Heart left ventricle (tissue), 16 donors: Measurements from ENCODE around the gene SNX6. TPM values are rescaled to one million over a fixed set of nuclear protein-coding genes. Genes with fewer than 3 reads are reported as not detected.
A peak's percentile ranks its signal among the peaks of the same experiment; 100 is the strongest.

Source experiments
- ATAC-seq, 4 donors: fragments of 200-7000 bp; cut with Tn5 transposase; one replicate each; pipeline ENCODE4 v1.9.1; 2020 to 2022; ENCODE audit warnings: moderate library complexity in 4 of 4, mild to moderate bottlenecking in 3 of 4, moderate number of reproducible peaks in 1 of 4
- DNase-seq, 5 donors: peaks; one replicate each; pipeline ENCODE4 v3.0.0-alpha.2; 2020
- H3K27ac ChIP-seq, 12 donors: fragments of 200-600 bp; sonication (generic) in 4 of 12; one replicate each; pipeline versions ENCODE4 v1.5.0 to v1.8.0; 2016 to 2022; ENCODE audit warnings: mild to moderate bottlenecking in 2 of 12
- H3K27me3 ChIP-seq, 9 donors: fragments of 200-600 bp; sonication (generic) in 2 of 9; one replicate each; pipeline versions ENCODE4 v1.5.1 to v1.8.0; 2016 to 2022; ENCODE audit warnings: mild to moderate bottlenecking in 3 of 9
- H3K36me3 ChIP-seq, 9 donors: fragments of 200-600 bp; sonication (generic) in 2 of 9; one replicate each; pipeline versions ENCODE4 v1.5.0 to v1.8.0; 2018 to 2022; ENCODE audit warnings: mild to moderate bottlenecking in 2 of 9
- H3K4me1 ChIP-seq, 12 donors: fragments of 200-600 bp; sonication (generic) in 4 of 12; one replicate each; pipeline versions ENCODE4 v1.5.0 to v1.8.0; 2016 to 2022; ENCODE audit warnings: mild to moderate bottlenecking in 3 of 12
- H3K4me3 ChIP-seq, 12 donors: fragments of 200-600 bp; sonication (generic) in 4 of 12; one replicate each; pipeline versions ENCODE4 v1.5.0 to v1.8.0; 2017 to 2022; ENCODE audit warnings: mild to moderate bottlenecking in 9 of 12, moderate library complexity in 4 of 12
- H3K9me3 ChIP-seq, 12 donors: fragments of 200-600 bp; sonication (generic) in 4 of 12; one replicate each; pipeline versions ENCODE4 v1.5.0 to v1.8.0; 2016 to 2022; ENCODE audit warnings: mild to moderate bottlenecking in 1 of 12
- CTCF ChIP-seq, 12 donors: fragments of 200-600 bp; sonication (generic) in 4 of 12; IDR thresholded peaks; one replicate each; pipeline versions ENCODE4 v1.5.0 to v1.8.0; 2018 to 2022; ENCODE audit warnings: antibody characterized with exemption in 12 of 12, mild to moderate bottlenecking in 5 of 12
- POLR2A ChIP-seq, 2 donors: fragments of 450-650 bp; IDR thresholded peaks; one replicate each; pipeline ENCODE4 v1.6.1; 2017; ENCODE audit warnings: antibody characterized with exemption in 2 of 2, mild to moderate bottlenecking in 2 of 2, moderate library complexity in 2 of 2
- WGBS, 4 donors: extraction: QIAGEN DNeasy Blood & Tissue Kit in 2 of 4; methylation state at CpG; one replicate each; pipeline versions ENCODE4 v1.1.5 to v1.1.7; 2013 to 2018; 5-methylcytosine and 5-hydroxymethylcytosine counted together
- intact Hi-C, 10 donors: fragments of 100-400 bp; cut with DNase I; formaldehyde crosslinking; loops; one replicate each; pipeline versions ENCODE4 v1.11.1 to v1.14.2; 2022
- polyA plus RNA-seq, 2 donors: library from polyadenylated mRNA; stranded (reverse); fragments of 200-250 nt; gene quantifications; one replicate each; pipeline ENCODE4 v1.2.3, GENCODE V29; 2013
- total RNA-seq, 9 donors: library from RNA; depleted of rRNA in 2 of 9; stranded (reverse); fragments of >200 nt in 2 of 9; fragmentation: NEBNext Ultra II Directional in 3 of 9; extraction: Animal tissue kit (Norgen Biotek cat#: 25700) in 3 of 9; gene quantifications; one replicate each; pipeline versions ENCODE4 v1.1.0 to v1.2.4, GENCODE V29; 2016 to 2023
- donor health status: ischemic (EF 13 %, LVEDD 7.1; RV severe dilation, severe dysfunction).
- donor health status: healthy with polysubstance abuse.
- donor health status: DM: no; HTN: yes; CAD: no.
- donor health status: DM: no; HTN: no; CAD: no.
- donor health status: ischemic (EF 25% LVEDD 6.9; RV normal size, moderate dysfunction).
- donor health status: ischemic (EF 25% LVEDD 5.7; RV mildly dilated, moderate dysfunction).
- donor health status: healthy.
- donor health status: DM: yes; HTN: yes; CAD: no.
- donor health status: ischemic (EF 35%, LVEDD 5.7; RV mildly dilated, moderate dysfunction).
- donor health status: nonischemic (EF 11% LVEDD 7.7; RV severe dilation, severe dysfunction).
- donor health status: DM: yes; HTN: yes; CAD: no.
- donor health status: PGD.
- donor health status: ischemic (EF 29% LVEDD 5.4; RV normal size, mild dysfunction).
- donor health status: nonischemic (EF 23%, LVEDD 6.1; RV moderate dilation, normal function).

The SNX6 gene
- total and polyA plus RNA-seq, 11 donors: 13.4 to 103 (median 64.3) TPM

GRCh38 chr14:34592623-34593022, 37.3 kb downstream of the SNX6 start:
- no peaks in the 10 kb centered on the region for H3K9me3 ChIP-seq
- peaks cover 0 to 100% (median 99%) of the 10 kb centered on the region in 9 donors for H3K36me3 ChIP-seq
- 48 to 67% (median 56%) methylated on average over 5 of the region's 5 CpGs for WGBS, 4 donors
- peak; percentile 84 to 94 (median 92) for ATAC-seq
- no peak overlapping the region for H3K4me3 ChIP-seq
- intact Hi-C loops: no loop called here
- TF ChIP-seq CTCF (IDR thresholded peaks at IDR 0.05) (no peak), POLR2A (IDR thresholded peaks at IDR 0.05) (no peak)
- H3K27me3 ChIP-seq: no peaks in the 10 kb centered on the region
- peaks cover 0 to 15% (median 5%) of the 10 kb centered on the region in 12 donors for H3K4me1 ChIP-seq
- H3K27ac ChIP-seq: peak overlapping the region in 10 of 12 donors; percentile 24 to 72 (median 56)
- peak in 4 of 5 donors; percentile 25 to 69 (median 38) for DNase-seq

- Histone ChIP-seq H3K4me1 (no peaks in the 10 kb centered on the region), H3K36me3 (peaks cover 0 to 100% (median 96%) of the 10 kb centered on the region in 9 donors), H3K9me3 (no peaks in the 10 kb centered on the region), H3K27ac (no peak overlapping the region), H3K27me3 (no peaks in the 10 kb centered on the region), H3K4me3 (no peak overlapping the region)
- 88 to 92% (median 88%) methylated on average over 6 of the region's 6 CpGs for WGBS, 4 donors
- ATAC-seq (no peak), DNase-seq (no peak)
- TF ChIP-seq CTCF (IDR thresholded peaks at IDR 0.05) (no peak), POLR2A (IDR thresholded peaks at IDR 0.05) (no peak)
- intact Hi-C loops: no loop called here
Observed at GRCh38 chr14:34583525-34583924, 46.4 kb downstream of the SNX6 start.

- WGBS, 4 donors: 96 to 97% (median 97%) methylated on average over 9 to 11 of the region's 11 CpGs
- intact Hi-C loops: no loop called here
- peaks cover 0 to 100% (median 97%) of the 10 kb centered on the region in 9 donors for H3K36me3 ChIP-seq
- no peak overlapping the region for H3K4me3 ChIP-seq
- DNase-seq (no peak), ATAC-seq (no peak)
- H3K27me3 ChIP-seq: no peaks in the 10 kb centered on the region
- H3K27ac ChIP-seq: no peak overlapping the region
- TF ChIP-seq POLR2A (IDR thresholded peaks at IDR 0.05) (no peak), CTCF (IDR thresholded peaks at IDR 0.05) (no peak)
- H3K4me1 ChIP-seq: no peaks in the 10 kb centered on the region
- H3K9me3 ChIP-seq: no peaks in the 10 kb centered on the region
Observed at GRCh38 chr14:34582117-34582680, 47.7 kb downstream of the SNX6 start.

- TF ChIP-seq POLR2A (IDR thresholded peaks at IDR 0.05) (no peak), CTCF (IDR thresholded peaks at IDR 0.05) (no peak)
- Histone ChIP-seq H3K36me3 (peaks cover 0 to 100% (median 98%) of the 10 kb centered on the region in 9 donors), H3K27ac (no peak overlapping the region), H3K27me3 (no peaks in the 10 kb centered on the region), H3K4me1 (no peaks in the 10 kb centered on the region), H3K4me3 (no peak overlapping the region), H3K9me3 (no peaks in the 10 kb centered on the region)
- ATAC-seq: no peak
- no peak for DNase-seq
- 96 to 97% (median 97%) methylated on average over 5 of the region's 5 CpGs for WGBS, 4 donors
- intact Hi-C loops: no loop called here
Observed at GRCh38 chr14:34580381-34580780, 49.6 kb downstream of the SNX6 start.
